ENCODE data around the gene ZPBP.

ZPBP gene, protein sequence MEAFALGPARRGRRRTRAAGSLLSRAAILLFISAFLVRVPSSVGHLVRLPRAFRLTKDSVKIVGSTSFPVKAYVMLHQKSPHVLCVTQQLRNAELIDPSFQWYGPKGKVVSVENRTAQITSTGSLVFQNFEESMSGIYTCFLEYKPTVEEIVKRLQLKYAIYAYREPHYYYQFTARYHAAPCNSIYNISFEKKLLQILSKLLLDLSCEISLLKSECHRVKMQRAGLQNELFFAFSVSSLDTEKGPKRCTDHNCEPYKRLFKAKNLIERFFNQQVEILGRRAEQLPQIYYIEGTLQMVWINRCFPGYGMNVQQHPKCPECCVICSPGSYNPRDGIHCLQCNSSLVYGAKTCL

DNA sequence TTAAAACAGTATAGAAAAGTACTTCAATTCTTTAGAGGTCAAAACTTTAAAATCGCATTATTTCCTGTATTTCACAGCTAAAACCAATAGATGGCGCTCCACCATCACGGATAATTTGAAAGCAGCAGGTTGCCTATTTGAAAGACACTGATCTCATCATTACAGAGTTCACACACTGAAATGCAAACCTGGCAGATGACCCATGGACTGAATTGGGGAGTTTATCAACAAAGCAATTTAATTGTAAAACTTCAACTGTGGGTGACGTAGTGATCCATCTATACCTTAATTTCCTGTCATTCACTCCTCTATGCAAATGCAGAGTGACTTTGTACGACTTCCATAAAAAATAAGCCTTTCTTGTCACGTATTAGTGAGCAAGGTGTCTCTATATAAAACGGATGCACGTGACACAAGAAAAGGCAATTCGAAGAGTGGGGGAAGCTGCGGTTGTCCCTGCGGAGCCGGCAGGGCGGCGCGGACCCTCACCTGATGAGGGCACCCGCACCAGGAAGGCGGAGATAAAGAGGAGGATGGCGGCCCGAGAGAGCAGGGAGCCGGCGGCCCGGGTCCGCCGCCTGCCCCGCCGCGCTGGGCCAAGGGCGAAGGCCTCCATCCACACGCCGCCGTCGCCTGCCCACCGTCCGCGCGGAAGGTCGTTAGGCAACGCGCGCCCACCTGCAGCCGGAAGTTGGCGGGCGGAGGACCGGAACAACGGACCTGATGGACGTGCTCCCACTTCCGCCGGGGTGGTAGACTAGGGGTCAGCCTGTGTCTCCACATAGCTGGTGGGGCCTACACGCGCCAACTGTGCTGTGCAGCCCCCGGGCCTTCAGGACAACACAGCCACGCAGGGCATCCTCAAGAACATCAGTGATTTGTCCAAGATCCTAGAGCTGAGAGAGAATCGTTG lies at the start of gene ZPBP:
TSS of gene ZPBP (minus strand) at position 668 of the 913 bp plus-strand sequence. CDS start at position 616, 52 bp downstream.
- DNase-seq: peak; percentile 36 to 83

DNA sequence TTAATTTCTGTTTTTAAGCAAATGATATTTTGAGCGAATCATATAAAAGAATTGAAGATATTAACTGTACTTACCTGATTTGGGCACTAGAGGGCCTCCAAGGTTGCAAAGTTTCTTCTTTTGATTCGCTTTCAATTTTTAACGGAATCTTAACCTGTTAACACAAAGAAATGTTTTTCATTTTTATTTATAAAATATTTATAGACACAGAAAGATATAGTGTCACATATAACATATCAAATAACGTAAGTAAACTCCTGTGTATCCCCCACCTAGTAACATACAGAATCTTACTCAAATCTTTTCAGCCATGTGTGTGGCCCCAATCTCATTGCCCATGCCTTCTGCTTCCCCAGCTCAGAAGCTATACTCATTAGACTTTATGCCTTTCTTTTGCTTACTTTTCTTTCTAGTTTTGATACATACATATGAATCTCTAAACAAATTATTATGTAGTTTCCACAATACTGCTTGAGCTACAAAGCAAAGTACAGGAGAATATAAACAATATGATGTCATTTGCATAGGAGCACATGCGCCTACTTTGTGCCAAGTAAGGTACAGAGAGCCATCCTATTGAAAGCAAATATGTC lies 49.5 kb upstream of the ZPBP start:
- DNase-seq: peak; percentile 37 to 81

DNA sequence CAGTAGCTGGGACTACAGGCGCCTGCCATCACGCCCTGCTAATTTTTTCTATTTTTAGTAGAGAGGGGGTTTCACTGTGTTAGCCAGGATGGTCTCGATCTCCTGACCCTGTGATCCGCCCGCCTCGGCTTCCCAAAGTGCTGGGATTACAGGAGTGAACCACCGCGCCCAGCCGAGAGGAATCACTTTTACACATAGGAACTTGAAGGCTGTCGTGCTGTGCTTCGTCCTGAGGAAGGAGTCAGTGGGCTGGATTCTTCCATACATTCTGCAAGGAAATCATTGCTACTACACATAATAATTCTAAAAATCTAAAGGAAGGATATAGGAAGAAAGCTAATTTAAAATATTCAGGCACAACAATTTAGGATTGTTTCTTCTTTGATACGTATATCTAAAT lies 48.8 kb upstream of the ZPBP start:
- DNase-seq: no peak

DNA sequence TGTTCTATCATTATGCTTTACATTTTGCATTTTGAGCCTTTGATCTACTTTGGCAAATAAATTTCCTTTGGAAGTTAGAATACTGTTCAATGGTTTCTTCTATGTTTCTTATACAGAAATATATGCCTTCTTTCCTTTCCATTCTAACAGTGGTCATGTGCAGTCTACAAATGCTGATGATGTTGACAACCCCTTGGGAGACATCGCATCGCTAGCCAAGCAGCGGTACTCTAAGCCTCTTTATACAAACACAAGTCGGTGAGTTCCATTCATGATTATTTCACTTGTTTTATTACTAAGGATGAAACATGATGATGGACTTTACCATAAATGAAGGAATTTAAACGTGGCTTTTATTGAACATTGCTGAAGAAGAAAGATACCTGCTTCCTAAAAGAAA lies 48.1 kb upstream of the ZPBP start:
- DNase-seq: no peak

GRCh38 chr7:50140688-50141087 lies 47.6 kb upstream of the ZPBP start:
- no peak for DNase-seq

GRCh38 chr7:50138101-50138500 lies 45.1 kb upstream of the ZPBP start:
- DNase-seq: no peak

DNA sequence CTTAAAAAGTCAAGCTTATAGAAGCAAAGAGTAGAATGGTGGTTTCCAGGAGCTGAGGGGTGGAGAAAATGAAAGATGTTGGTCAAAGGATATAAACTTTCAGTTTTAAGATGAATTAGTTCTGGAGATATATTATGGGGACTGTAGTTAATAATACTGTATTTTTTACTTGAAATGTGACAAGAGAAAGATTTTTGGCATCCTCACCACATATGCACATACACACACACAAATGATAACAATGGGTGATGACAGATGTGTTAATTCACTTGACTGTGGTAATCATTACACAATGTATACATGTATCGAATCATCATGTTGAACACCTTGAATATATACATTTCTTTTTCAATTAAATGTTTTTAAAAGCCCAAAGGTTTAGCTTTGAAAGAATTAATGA lies 32.7 kb upstream of the ZPBP start:
- DNase-seq: no peak

DNA sequence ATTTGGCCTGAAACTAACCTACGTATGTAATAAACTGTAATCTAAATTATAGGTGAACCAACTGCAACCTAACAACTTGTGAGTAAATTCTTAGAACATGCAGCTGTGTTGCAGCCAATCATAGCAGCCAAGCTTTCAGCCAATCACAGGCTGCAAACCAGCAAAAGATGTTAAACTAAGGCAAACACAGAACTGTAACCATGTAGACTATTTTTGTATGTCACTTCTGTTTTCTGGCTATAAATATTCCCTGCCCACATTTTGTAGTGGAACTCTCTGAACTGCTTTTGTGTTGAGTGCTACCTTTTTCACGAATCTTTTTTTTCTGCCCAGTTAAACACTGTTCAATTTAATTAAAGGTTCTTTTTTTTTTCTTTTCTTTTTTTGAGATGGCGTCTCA lies 28.2 kb upstream of the ZPBP start:
- DNase-seq: no peak

DNA sequence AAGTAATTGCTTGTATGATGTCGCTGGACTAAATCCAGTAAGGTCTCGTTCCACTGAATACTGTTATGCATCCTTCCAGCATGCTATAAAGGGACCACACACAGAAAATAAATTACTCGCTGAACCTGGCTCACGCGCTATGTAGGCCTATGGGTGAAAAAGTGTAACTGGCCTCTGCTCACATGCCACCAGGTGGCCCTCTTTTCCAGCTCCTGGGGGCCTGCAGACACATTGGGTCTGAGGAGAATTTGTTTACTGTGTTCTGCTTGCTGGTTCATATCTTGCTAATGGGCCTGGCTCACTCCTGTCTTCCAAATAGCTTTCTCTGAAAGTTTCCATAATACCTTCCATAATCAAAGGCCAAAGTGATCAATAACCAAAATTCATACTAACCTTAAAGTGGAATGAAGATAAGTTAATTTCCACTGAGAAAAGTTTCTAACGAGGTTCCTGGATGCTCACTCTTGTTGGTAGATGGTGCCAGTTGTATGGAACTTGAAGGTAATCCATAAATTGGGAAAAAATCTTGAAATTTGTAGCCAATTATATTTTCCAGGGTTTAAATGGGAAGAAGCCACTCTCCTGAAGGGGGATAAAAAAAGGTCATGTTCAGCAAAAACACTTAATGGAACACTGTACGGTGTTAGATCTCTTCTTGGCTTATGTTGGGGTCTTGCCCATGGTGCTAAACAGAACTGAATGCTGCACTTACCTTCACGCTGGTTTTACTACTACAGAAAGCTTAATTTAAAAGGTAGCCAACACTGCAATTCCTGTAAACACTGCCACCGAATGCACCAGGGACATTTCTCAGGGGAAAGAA lies 27.0 kb upstream of the ZPBP start:
- DNase-seq: no peak

DNA sequence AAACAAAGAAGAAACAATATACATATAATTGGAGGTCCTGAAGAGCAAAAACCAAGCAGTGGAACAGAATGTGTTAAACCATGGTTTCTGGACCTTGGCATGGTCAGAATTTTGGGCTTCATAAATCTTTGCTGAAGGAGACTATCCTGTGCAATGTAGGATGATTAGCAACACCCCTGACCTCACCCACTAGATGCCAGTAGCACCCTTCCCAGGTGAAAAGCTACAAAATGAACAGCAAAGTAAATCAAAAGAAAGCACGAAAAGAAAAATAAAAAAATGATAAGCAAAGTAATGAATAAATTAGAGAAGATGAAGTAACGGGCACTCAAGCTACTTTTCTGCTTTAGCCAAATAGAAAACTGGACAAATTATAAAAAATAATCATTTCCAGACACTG lies 19.2 kb upstream of the ZPBP start:
- no peak for DNase-seq

DNA sequence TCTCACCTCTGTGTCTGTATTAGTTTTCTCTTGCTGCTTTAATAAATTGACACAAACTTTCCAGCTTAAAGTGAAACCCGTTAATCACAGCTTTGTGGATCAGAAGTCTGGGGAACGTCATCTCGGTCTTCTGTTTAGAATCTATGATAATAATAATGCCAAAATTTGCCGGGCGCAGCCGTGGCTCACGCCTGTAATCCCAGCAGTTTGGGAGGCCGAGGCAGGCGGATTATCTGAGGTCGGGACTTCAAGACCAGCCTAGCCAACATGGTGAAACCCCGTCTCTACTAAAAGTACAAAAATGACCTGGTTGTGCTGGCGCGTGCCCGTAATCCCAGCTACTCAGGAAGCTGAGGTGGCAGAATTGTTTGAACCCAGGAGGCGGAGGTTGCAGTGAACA lies 8.8 kb upstream of the ZPBP start:
- DNase-seq: no peak

- DNase-seq: no peak
These were observed 2.6 kb upstream of the ZPBP start for GRCh38 chr7:50095634-50096033.

DNA sequence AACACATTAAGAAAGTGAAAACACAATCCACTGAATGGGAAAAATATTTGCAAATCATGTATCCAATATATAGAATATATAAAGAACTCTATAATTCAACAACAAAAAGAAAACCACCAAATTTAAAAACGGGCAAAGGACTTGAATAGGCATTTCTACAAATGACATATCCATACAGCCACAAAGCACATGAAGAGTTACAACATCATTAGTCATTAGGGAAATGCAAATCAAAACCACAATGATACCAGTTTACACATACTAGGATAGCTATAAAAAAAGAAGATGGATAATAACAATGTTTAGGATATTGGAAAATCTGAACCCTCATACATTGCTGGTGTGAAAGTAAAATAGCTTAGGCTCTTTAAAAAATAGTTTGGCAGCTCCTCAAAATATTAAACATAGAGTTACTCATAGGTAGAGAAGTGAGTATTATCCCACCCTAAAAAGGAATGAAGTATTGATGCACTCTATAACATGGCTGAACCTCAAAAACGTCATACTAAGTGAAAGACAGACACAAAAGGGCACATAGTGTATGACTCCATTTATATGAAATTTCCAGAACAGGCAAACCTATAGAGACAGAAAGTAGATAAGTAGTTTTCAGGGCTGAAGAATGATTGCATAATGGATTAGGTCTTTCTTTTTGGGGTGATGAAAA lies 4.5 kb downstream of the ZPBP start:
- peak; percentile 14 to 16 for DNase-seq

GRCh38 chr7:50085344-50085743 lies 7.7 kb downstream of the ZPBP start:
- no peak for DNase-seq

DNA sequence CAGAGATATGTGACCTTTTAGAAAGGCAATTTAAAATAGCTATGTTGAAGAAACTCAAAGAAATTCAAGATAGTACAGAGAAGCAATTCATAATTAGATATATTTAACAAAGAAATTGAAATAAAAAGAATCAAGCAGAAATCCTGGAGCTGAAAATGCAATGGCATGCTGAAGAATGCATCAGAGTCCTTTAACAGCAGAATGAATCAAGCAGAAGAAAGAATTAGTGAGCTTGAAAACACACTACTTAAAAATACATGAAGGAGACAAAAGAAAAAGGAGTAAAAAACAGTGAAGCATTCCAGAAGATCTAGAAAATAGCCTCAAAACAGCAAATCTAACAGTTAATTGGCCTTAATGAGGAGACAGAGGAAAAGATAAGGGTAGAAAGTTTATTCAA lies 20.0 kb downstream of the ZPBP start:
- no peak for DNase-seq

DNA sequence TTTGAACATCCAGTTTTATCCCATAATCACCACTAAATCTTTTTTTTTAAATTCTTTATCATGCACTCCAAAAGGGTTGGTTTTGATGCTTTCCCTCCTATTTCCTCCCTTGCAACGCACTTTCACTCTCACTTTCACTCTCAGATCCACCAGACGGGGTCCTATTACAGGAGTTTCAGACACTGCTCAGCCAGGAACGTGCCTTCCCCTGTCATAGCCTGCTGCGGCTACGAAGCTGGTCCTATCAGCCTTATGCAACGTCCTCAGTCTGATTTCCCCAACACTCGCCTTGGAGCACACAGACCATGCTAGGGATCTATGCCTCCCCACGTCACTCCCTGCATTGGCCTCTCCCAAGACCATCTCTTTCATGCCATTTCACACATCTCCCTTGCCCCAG lies 23.4 kb downstream of the ZPBP start:
- peak; percentile 28 to 33 for DNase-seq

GRCh38 chr7:50068850-50069551 lies 24.0 kb downstream of the ZPBP start:
- peak; percentile 13 to 29 for DNase-seq

- peak in 1 of 2 donors; percentile 16 for DNase-seq
These were observed 25.0 kb downstream of the ZPBP start for GRCh38 chr7:50068026-50068425.

- DNase-seq: no peak
These were observed 30.1 kb downstream of the ZPBP start for GRCh38 chr7:50062951-50063350.

DNA sequence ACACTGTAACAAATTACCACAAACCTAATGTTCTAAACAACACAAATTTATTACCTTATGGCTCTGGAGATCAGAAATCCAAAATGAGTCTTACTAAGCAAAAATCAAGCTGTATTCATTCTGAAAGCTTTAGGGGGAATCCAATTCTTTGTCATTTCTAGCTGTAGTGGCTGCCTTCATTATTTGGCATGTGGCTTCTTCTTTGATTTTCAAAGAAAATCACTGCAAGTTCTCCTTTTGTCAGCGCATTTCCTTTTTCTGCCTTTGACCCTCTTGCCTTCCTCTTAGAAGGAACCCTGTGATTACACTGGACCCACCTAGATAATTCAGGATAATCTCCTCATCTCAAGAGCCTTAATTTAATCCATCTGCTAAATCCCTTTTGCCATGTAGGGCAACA lies 36.9 kb downstream of the ZPBP start:
- DNase-seq: peak in 1 of 2 donors; percentile 3

- no peak for DNase-seq
These were observed 45.3 kb downstream of the ZPBP start for GRCh38 chr7:50047716-50048115.

Data from inflammatory macrophage treated with lipopolysaccharide for 1 hour (primary cell).